Astrocyte of the cerebellum (primary cell): ENCODE results near the gene RARRES2.

ENCODE experiments used
- DNase-seq: peaks from one replicate; pipeline ENCODE4 v3.0.0-alpha.2; 2011; ENCODE audit warnings: low read depth
- H3K4me3 ChIP-seq: 2 replicates; pipeline ENCODE4 v1.5.1; 2011; ENCODE audit warnings: mild to moderate bottlenecking, low read depth, low read length, moderate library complexity
- CTCF ChIP-seq: IDR thresholded peaks from 2 replicates; pipeline ENCODE4 v1.5.1; 2012; ENCODE audit warnings: low read length, low read depth, moderate library complexity, mild to moderate bottlenecking; ENCODE audit errors: missing control alignments
- in situ Hi-C: cut with HindIII; loops from 2 replicates; pipeline ENCODE4 v1.10.0; 2017; ENCODE audit warnings: low sequenced_read_pairs

RARRES2 gene

GRCh38 chr7:150327308-150327707 is 14.1 kb downstream of the RARRES2 start:
- in situ Hi-C loops, result no loop called here

GRCh38 chr7:150326657-150327268 is 14.7 kb downstream of the RARRES2 start:
- TF ChIP-seq CTCF, result no peak
- H3K4me3 ChIP-seq, result no peak overlapping the region
- DNase-seq, result no peak
- in situ Hi-C loops, result no loop called here

More at GRCh38 chr7:150327308-150327707, 14.1 kb downstream of the RARRES2 start:
- TF ChIP-seq CTCF, result no peak
- no peak for DNase-seq
- no peak overlapping the region for H3K4me3 ChIP-seq

GRCh38 chr7:150325901-150326300 is 15.5 kb downstream of the RARRES2 start:
- no peak for DNase-seq

GRCh38 chr7:150325110-150325611 is 16.3 kb downstream of the RARRES2 start:
- no peak for DNase-seq
- in situ Hi-C loops, result no loop called here
- no peak for TF ChIP-seq CTCF
- no peak overlapping the region for H3K4me3 ChIP-seq

More at GRCh38 chr7:150325901-150326300, 15.5 kb downstream of the RARRES2 start:
- no peak overlapping the region for H3K4me3 ChIP-seq
- no peak for TF ChIP-seq CTCF
- in situ Hi-C loops, result no loop called here

- in situ Hi-C loops, result no loop called here
- TF ChIP-seq CTCF, result no peak
- no peak overlapping the region for H3K4me3 ChIP-seq
- no peak for DNase-seq
These were observed 17.0 kb downstream of the RARRES2 start for GRCh38 chr7:150324373-150324961.

- TF ChIP-seq CTCF, result no peak
- no peak for DNase-seq
- in situ Hi-C loops, result no loop called here
- peak overlapping the region; percentile 44 for H3K4me3 ChIP-seq
These were observed 17.6 kb downstream of the RARRES2 start for GRCh38 chr7:150323682-150324372.
